HG02798 (cell line): ENCODE data around the gene SAG.
A peak's percentile ranks its signal among the peaks of the same experiment; 100 is the strongest.
"Not testable (repeated sequence)": the region's sequence is repeated elsewhere in the genome, so short reads cannot be mapped to it uniquely, and the experiment has no call there.

Experiments used
- ATAC-seq: cut with Tn5 transposase; IDR thresholded peaks from one replicate; pipeline ENCODE4 v1.9.1; 2021; ENCODE audit warnings: mild to moderate bottlenecking; ENCODE audit not compliant: unreplicated experiment, poor library complexity

Gene SAG

GRCh38 chr2:233374776-233375175 lies 67.2 kb downstream of the SAG start:
- ATAC-seq: not testable (repeated sequence)

GRCh38 chr2:233375490-233376314 lies 68.1 kb downstream of the SAG start:
- no peak for ATAC-seq

GRCh38 chr2:233379034-233379433 lies 71.4 kb downstream of the SAG start:
- no peak for ATAC-seq

- ATAC-seq: no peak
Observed at GRCh38 chr2:233379441-233379840, 71.8 kb downstream of the SAG start.

- ATAC-seq: no peak
Observed at GRCh38 chr2:233380132-233380895, 72.7 kb downstream of the SAG start.

GRCh38 chr2:233380995-233381637 lies 73.5 kb downstream of the SAG start:
- ATAC-seq: no peak

GRCh38 chr2:233381638-233381995 lies 74.0 kb downstream of the SAG start:
- ATAC-seq: no peak

- ATAC-seq: no peak
Observed at GRCh38 chr2:233384015-233384414, 76.4 kb downstream of the SAG start.

- ATAC-seq: peak; percentile 14
Observed at GRCh38 chr2:233384811-233385488, 77.3 kb downstream of the SAG start.

- peak; percentile 51 for ATAC-seq
Observed at GRCh38 chr2:233385489-233386044, 78.0 kb downstream of the SAG start.

GRCh38 chr2:233386382-233387041 lies 78.9 kb downstream of the SAG start:
- ATAC-seq: no peak

- ATAC-seq: no peak
Observed at GRCh38 chr2:233387225-233387624, 79.6 kb downstream of the SAG start.

- ATAC-seq: no peak
Observed at GRCh38 chr2:233387667-233388528, 80.3 kb downstream of the SAG start.

GRCh38 chr2:233389601-233390125 lies 82.0 kb downstream of the SAG start:
- ATAC-seq: no peak

- no peak for ATAC-seq
Observed at GRCh38 chr2:233395687-233396086, 88.1 kb downstream of the SAG start.
